Natural killer cell (primary cell): Measurements from ENCODE around the gene CFHR2. TPM values are rescaled to one million over a fixed set of nuclear protein-coding genes. Genes with fewer than 3 reads are reported as not detected.

Experiments used
- ATAC-seq, 3 donors: fragments of 150-1000 bp in 2 of 3; fragments of 200-7000 bp in 1 of 3; cut with Tn5 transposase; 1 replicate in 1 of 3; 2 replicates in 2 of 3; pipeline ENCODE4 v1.10.0; 2021; ENCODE audit warnings: mild to moderate bottlenecking in 2 of 3, moderate library complexity in 2 of 3
- DNase-seq, 2 donors: peaks; one replicate each; pipeline versions ENCODE4 v3.0.0 to v3.0.0-alpha.2; 2013 to 2021; ENCODE audit warnings: mixed read lengths in 1 of 2
- H3K27ac ChIP-seq: one replicate; pipeline ENCODE4 v1.5.1; 2013; ENCODE audit warnings: mild to moderate bottlenecking, low read length
- H3K27me3 ChIP-seq: one replicate; pipeline ENCODE4 v1.6.1; 2013; ENCODE audit warnings: low read length; ENCODE audit not compliant: control insufficient read depth, insufficient read depth
- H3K36me3 ChIP-seq: one replicate; pipeline ENCODE4 v1.6.1; 2013; ENCODE audit warnings: low read length; ENCODE audit not compliant: control insufficient read depth, insufficient read depth
- H3K4me1 ChIP-seq: one replicate; pipeline ENCODE4 v1.6.1; 2013; ENCODE audit warnings: low read length; ENCODE audit not compliant: control insufficient read depth, insufficient read depth
- H3K4me3 ChIP-seq: one replicate; pipeline ENCODE4 v1.5.1; 2013; ENCODE audit warnings: low read length
- H3K9me3 ChIP-seq: one replicate; pipeline ENCODE4 v1.6.1; 2013; ENCODE audit warnings: low read length; ENCODE audit not compliant: control insufficient read depth, insufficient read depth
- H3K27ac Mint-ChIP-seq, 2 donors: one replicate each; pipeline ENCODE4 v1.8.0; 2022; ENCODE audit warnings: mild to moderate bottlenecking in 2 of 2, mixed read lengths in 2 of 2, moderate library complexity in 1 of 2
- H3K27me3 Mint-ChIP-seq, 2 donors: one replicate each; pipeline ENCODE4 v1.8.0; 2022; ENCODE audit warnings: low read depth in 2 of 2, mixed read lengths in 2 of 2
- H3K36me3 Mint-ChIP-seq: one replicate; pipeline ENCODE4 v1.8.0; 2022; ENCODE audit warnings: mixed read lengths
- H3K4me1 Mint-ChIP-seq, 2 donors: one replicate each; pipeline ENCODE4 v1.8.0; 2022; ENCODE audit warnings: mixed read lengths in 2 of 2
- H3K4me3 Mint-ChIP-seq: one replicate; pipeline ENCODE4 v1.8.0; 2022; ENCODE audit warnings: mild to moderate bottlenecking, moderate library complexity, mixed read lengths
- H3K9me3 Mint-ChIP-seq, 2 donors: one replicate each; pipeline ENCODE4 v1.8.0; 2022; ENCODE audit warnings: mixed read lengths in 2 of 2
- WGBS: methylation state at CpG from one replicate; pipeline ENCODE4 v1.1.7; 2013; ENCODE audit warnings: missing lambda C conversion rate; ENCODE audit not compliant: insufficient coverage; 5-methylcytosine and 5-hydroxymethylcytosine counted together
- intact Hi-C: fragments of 100-400 bp; cut with micrococcal nuclease; formaldehyde crosslinking; loops from one replicate; pipeline ENCODE4 v1.14.2; 2022
- total RNA-seq, 4 donors: library from RNA; stranded (reverse); fragments of 120-200 nt in 1 of 4; gene quantifications; one replicate each; pipeline versions ENCODE4 v1.2.3 to v1.2.4, GENCODE V29; 2013 to 2022
- TF ChIP-seq, protein P1 (sequence below): fragments of 200-600 bp; IDR thresholded peaks from one replicate; pipeline ENCODE4 v1.8.0; 2022; ENCODE audit warnings: antibody characterized with exemption

Gene CFHR2
- total RNA-seq, 3 donors from 2014 or later (not counting 1 experiment from before 2014, with no cell fraction given) = not detected

DNA sequence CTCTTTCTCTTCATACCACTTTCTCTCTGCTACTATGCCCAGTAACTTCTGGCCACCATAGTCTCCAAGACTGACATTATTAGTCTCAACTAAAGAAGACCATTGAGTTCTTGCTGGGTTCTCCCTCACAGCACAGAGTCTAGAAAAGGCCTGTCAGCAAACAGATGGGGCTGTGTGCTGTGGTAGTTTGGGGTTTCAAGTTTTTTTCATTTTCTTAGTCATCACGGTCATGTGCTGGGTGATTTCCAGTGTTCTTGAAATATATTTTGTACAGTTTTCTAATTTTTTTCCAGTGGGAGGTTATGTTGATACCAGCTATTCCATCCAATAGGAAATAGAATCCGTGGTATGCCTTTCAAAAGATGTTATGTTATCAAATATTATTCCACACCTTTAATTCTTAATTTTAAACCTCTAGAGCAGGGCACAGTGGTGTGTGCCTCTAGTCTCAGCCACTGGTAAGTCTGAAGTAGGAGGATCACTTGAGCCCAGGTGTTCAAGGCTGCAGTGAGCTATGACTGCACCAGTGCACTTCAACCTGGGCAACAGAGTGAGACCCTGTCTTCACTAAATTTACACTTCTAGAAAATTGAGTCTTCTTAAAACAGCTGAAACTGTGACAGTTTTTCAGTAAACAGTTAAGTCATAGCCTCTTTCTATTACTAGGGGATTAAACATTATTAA lies 8.3 kb downstream of the CFHR2 start:
- Mint-ChIP-seq H3K27me3 (no peaks in the 10 kb centered on the region), H3K36me3 (no peaks in the 10 kb centered on the region), H3K27ac (no peak overlapping the region), H3K4me3 (no peak overlapping the region), H3K9me3 (peaks cover 3 to 6% of the 10 kb centered on the region in 2 donors), H3K4me1 (no peaks in the 10 kb centered on the region)
- ATAC-seq (no peak), DNase-seq (no peak)
- H3K4me3 ChIP-seq = no peak overlapping the region
- no peaks in the 10 kb centered on the region for H3K27me3 ChIP-seq
- TF ChIP-seq, protein P1, sequence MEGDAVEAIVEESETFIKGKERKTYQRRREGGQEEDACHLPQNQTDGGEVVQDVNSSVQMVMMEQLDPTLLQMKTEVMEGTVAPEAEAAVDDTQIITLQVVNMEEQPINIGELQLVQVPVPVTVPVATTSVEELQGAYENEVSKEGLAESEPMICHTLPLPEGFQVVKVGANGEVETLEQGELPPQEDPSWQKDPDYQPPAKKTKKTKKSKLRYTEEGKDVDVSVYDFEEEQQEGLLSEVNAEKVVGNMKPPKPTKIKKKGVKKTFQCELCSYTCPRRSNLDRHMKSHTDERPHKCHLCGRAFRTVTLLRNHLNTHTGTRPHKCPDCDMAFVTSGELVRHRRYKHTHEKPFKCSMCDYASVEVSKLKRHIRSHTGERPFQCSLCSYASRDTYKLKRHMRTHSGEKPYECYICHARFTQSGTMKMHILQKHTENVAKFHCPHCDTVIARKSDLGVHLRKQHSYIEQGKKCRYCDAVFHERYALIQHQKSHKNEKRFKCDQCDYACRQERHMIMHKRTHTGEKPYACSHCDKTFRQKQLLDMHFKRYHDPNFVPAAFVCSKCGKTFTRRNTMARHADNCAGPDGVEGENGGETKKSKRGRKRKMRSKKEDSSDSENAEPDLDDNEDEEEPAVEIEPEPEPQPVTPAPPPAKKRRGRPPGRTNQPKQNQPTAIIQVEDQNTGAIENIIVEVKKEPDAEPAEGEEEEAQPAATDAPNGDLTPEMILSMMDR = no peak
- no peaks in the 10 kb centered on the region for H3K9me3 ChIP-seq
- 86% methylated on average over 1 of the region's 2 CpGs for WGBS
- no peaks in the 10 kb centered on the region for H3K36me3 ChIP-seq
- H3K27ac ChIP-seq = no peak overlapping the region
- intact Hi-C loops = no loop called here
- no peaks in the 10 kb centered on the region for H3K4me1 ChIP-seq

DNA sequence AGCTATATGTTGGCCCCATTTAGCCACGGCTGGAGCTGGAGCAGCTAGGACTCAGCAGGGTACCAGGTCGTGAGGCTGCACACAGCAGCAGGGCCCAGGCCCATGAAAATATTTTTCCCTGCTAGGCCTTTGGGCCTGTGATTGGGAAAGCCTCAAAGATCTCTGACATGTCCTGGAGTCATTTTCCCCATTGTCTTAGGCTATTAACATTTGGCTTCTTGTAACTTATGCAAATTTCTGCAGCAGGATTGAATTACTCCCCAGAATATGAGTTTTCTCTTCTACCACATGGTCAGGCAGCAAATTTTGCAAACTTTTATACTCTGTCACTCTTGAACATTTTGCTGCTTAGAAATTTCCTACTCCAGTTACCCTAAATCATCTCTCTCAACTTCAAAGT lies 11.2 kb downstream of the CFHR2 start:
- H3K27ac Mint-ChIP-seq = no peak overlapping the region
- TF ChIP-seq, protein P1 = no peak
- Histone ChIP-seq H3K27me3 (no peaks in the 10 kb centered on the region), H3K4me1 (no peaks in the 10 kb centered on the region), H3K9me3 (no peaks in the 10 kb centered on the region), H3K4me3 (no peak overlapping the region), H3K36me3 (no peaks in the 10 kb centered on the region), H3K27ac (no peak overlapping the region)
- no peak for ATAC-seq
- WGBS = 80% methylated on average over 2 of the region's 2 CpGs
- no peak overlapping the region for H3K4me3 Mint-ChIP-seq
- no peaks in the 10 kb centered on the region for H3K36me3 Mint-ChIP-seq
- DNase-seq = no peak
- intact Hi-C loops = no loop called here
- H3K9me3 Mint-ChIP-seq = peaks cover 3 to 6% of the 10 kb centered on the region in 2 donors
- H3K4me1 Mint-ChIP-seq = no peaks in the 10 kb centered on the region
- H3K27me3 Mint-ChIP-seq = no peaks in the 10 kb centered on the region

DNA sequence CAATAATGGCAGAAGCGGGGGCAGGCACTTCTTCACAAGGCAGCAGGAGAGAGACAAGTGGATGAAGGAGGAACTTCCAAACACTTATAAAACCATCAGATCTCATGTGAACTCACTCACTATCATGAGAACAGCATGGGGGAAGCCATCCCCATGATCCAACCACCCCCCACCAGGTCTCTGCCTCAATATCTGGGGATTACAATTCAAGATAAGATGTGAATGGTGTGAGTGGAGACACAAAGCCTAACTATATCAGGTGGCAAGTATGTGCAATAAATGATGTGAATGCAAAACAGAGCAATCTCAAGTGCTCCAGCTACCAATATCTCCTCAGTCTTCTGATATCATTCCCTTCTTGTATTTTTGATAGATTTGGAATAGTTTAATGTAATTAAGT lies 12.4 kb downstream of the CFHR2 start:
- 100% methylated on average over 1 of the region's 1 CpG for WGBS

More for the DNA sequence above, 12.4 kb downstream of the CFHR2 start:
- Histone ChIP-seq H3K27me3 (no peaks in the 10 kb centered on the region), H3K27ac (no peak overlapping the region), H3K9me3 (no peaks in the 10 kb centered on the region), H3K4me3 (no peak overlapping the region), H3K4me1 (no peaks in the 10 kb centered on the region), H3K36me3 (no peaks in the 10 kb centered on the region)
- H3K4me3 Mint-ChIP-seq = no peak overlapping the region
- intact Hi-C loops = no loop called here
- H3K9me3 Mint-ChIP-seq = peaks cover 2 to 8% of the 10 kb centered on the region in 2 donors
- DNase-seq (no peak), ATAC-seq (no peak)
- TF ChIP-seq, protein P1 = no peak
- H3K27ac Mint-ChIP-seq = no peak overlapping the region
- no peaks in the 10 kb centered on the region for H3K4me1 Mint-ChIP-seq
- no peaks in the 10 kb centered on the region for H3K27me3 Mint-ChIP-seq
- H3K36me3 Mint-ChIP-seq = no peaks in the 10 kb centered on the region
